Kidney (tissue), 14 donors: ENCODE results near the gene ADH1C. TPM values are rescaled to one million over a fixed set of nuclear protein-coding genes. Genes with fewer than 3 reads are reported as not detected.
"Not testable (repeated sequence)": the region's sequence is repeated elsewhere in the genome, so short reads cannot be mapped to it uniquely, and the experiment has no call there.

Experiments used
- DNase-seq, 5 donors: peaks; one replicate each; pipeline ENCODE4 v3.0.0-alpha.2; 2013 to 2020
- FAIRE-seq: peaks from 2 replicates; lab custom pipeline; 2012; peaks lifted over from hg19 to GRCh38; lab: Jason Lieb, UNC
- H3K27ac ChIP-seq, 2 donors: one replicate each; pipeline ENCODE4 v1.7.0; 2013; ENCODE audit warnings: low read depth in 2 of 2, low read length in 2 of 2, inconsistent platforms in 1 of 2
- H3K27me3 ChIP-seq: one replicate; pipeline ENCODE4 v1.7.1; 2013; ENCODE audit warnings: low read length, inconsistent platforms; ENCODE audit not compliant: control insufficient read depth, insufficient read depth
- H3K36me3 ChIP-seq, 3 donors: one replicate each; pipeline versions ENCODE4 v1.7.0 to v1.7.1; 2013; ENCODE audit warnings: low read length in 3 of 3, control low read depth in 1 of 3, inconsistent platforms in 1 of 3; ENCODE audit not compliant: insufficient read depth in 3 of 3, control insufficient read depth in 2 of 3
- H3K4me1 ChIP-seq, 3 donors: one replicate each; pipeline versions ENCODE4 v1.7.0 to v1.7.1; 2013; ENCODE audit warnings: low read length in 3 of 3, inconsistent platforms in 1 of 3, low read depth in 1 of 3; ENCODE audit not compliant: control insufficient read depth in 2 of 3, insufficient read depth in 2 of 3
- H3K4me3 ChIP-seq, 3 donors: one replicate each; pipeline versions ENCODE4 v1.7.0 to v1.8.1; 2013; ENCODE audit warnings: low read length in 3 of 3, control low read depth in 1 of 3, inconsistent platforms in 1 of 3
- H3K9ac ChIP-seq, 3 donors: one replicate each; pipeline versions ENCODE4 v1.7.0 to v1.7.1; 2013; ENCODE audit warnings: low read length in 3 of 3, control low read depth in 1 of 3, inconsistent platforms in 1 of 3
- H3K9me3 ChIP-seq, 3 donors: one replicate each; pipeline versions ENCODE4 v1.7.0 to v1.7.1; 2013; ENCODE audit warnings: low read length in 3 of 3, control low read depth in 1 of 3, inconsistent platforms in 1 of 3; ENCODE audit not compliant: control insufficient read depth in 2 of 3, insufficient read depth in 1 of 3
- intact Hi-C: fragments of 100-400 bp; cut with DNase I; formaldehyde crosslinking; loops from one replicate; pipeline ENCODE4 v1.11.1; 2022
- polyA plus RNA-seq: library from polyadenylated mRNA; stranded (reverse); fragments of 350-450 nt; fragmentation: Illumina TruSeq; extraction: RNeasy Lipid Tissue Mini Kit (QIAGEN cat#74804); gene quantifications from one replicate; pipeline ENCODE4 v1.2.3, GENCODE V29; 2014; ENCODE audit warnings: low read depth, low replicate concordance; ENCODE audit not compliant: insufficient read depth
- total RNA-seq: library from RNA; stranded (reverse); fragmentation: NEBNext Ultra II Directional; extraction: Animal tissue kit (Norgen Biotek cat#: 25700); gene quantifications from one replicate; pipeline ENCODE4 v1.2.1, GENCODE V29; 2021
- TF ChIP-seq, protein P1 (sequence below): IDR thresholded peaks from 3 replicates; pipeline ENCODE4 v1.5.1; 2012; ENCODE audit warnings: mild to moderate bottlenecking, moderate library complexity, borderline replicate concordance; ENCODE audit not compliant: insufficient read depth; ENCODE audit errors: extremely low read depth
- donor health status: control.
- donor health status: control.
- donor health status: control.
- donor health status: control.
- donor health status: control.
- donor health status: DM: yes; HTN: yes; CAD: no.
- donor health status: Normal renal cell carcinoma (clear cell type).

Gene ADH1C
- total and polyA plus RNA-seq, 2 donors from 2014 or later = 9.3 to 28.1 TPM

DNA sequence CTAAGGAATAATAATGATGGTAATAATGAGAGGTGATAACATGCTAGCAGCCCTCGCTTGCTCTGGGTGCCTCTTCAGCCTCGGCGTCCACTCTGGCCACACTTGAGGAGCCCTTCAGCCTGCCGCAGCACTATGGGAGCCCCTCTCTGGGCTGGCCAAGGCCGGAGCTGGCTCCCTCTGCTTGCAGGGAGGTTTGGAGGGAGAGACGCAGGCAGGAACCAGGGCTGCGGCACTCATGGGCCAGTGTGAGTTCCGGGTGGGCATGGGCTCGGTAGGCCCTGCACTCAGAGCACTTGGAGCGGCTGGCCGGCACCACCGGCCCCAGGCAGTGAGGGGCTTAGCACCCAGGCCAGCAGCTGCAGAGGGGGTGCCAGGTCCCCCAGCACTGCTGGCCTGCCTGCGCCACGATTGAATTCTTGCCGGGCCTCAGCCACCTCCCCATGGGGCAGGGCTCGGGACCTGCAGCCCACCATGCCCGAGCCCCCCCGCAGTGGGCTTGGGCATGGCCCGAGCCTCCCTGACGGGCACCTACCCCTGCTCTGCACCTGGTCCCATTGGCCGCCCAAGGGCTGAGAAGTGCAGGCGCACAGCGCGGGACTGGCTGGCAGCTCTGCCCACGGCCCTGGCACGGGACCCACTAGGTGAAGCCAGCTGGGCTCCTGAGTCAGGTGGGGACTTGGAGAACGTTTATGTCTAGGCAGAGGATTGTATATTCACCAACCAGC, 7.1 kb upstream of the ADH1C start:
- Histone ChIP-seq H3K27me3 (no peaks in the 10 kb centered on the region), H3K9ac (no peak overlapping the region), H3K27ac (no peak overlapping the region), H3K9me3 (no peaks in the 10 kb centered on the region), H3K4me1 (peaks cover 2 to 5% (median 3%) of the 10 kb centered on the region in 3 donors), H3K4me3 (no peak overlapping the region), H3K36me3 (no peaks in the 10 kb centered on the region)
- no peak for DNase-seq
- intact Hi-C loops = no loop called here
- FAIRE-seq = no peak
- TF ChIP-seq, protein P1, sequence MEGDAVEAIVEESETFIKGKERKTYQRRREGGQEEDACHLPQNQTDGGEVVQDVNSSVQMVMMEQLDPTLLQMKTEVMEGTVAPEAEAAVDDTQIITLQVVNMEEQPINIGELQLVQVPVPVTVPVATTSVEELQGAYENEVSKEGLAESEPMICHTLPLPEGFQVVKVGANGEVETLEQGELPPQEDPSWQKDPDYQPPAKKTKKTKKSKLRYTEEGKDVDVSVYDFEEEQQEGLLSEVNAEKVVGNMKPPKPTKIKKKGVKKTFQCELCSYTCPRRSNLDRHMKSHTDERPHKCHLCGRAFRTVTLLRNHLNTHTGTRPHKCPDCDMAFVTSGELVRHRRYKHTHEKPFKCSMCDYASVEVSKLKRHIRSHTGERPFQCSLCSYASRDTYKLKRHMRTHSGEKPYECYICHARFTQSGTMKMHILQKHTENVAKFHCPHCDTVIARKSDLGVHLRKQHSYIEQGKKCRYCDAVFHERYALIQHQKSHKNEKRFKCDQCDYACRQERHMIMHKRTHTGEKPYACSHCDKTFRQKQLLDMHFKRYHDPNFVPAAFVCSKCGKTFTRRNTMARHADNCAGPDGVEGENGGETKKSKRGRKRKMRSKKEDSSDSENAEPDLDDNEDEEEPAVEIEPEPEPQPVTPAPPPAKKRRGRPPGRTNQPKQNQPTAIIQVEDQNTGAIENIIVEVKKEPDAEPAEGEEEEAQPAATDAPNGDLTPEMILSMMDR = no peak

DNA sequence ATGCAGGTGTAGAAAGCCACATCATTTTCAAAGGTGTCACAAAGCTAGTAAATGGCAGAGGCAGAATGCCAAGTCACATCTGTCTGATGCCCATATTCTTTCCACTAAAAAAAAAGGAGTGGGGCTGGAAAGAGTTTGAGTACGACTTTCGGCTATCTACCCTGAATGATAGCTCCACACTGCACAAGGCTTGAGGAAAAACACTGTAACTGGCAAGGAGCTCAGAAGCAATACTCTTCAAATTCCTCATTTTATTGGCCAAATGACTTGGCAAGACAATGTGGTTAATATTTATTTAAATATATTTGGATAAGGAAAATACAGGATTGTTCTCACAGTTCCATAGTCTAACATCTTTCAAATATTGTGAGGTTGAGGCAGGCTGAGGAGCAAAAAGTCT, 5.4 kb upstream of the ADH1C start:
- Histone ChIP-seq H3K27me3 (no peaks in the 10 kb centered on the region), H3K36me3 (no peaks in the 10 kb centered on the region), H3K9me3 (no peaks in the 10 kb centered on the region), H3K27ac (no peak overlapping the region), H3K9ac (no peak overlapping the region), H3K4me1 (peaks cover 2 to 5% (median 5%) of the 10 kb centered on the region in 3 donors), H3K4me3 (no peak overlapping the region)
- DNase-seq (no peak), FAIRE-seq (no peak)
- TF ChIP-seq, protein P1 = no peak
- intact Hi-C loops = no loop called here

DNA sequence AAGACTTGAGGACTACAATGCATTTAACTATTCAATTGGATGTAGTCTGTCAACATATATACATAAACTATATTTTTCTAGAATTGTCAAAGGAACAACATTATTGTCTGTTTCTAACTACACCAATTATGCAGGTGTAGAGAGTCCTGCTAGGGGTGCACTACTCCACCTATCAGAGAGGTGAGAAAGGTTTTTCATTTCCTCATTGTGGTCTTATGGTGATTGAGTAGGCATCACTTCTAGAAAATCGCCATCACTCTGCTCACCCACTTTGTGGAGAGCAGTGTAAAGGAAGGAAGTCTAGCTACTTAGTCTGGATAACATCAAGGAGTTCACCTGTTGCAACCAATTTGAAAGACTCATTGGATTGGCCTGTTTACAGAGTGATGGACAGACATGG, 4.4 kb upstream of the ADH1C start:
- FAIRE-seq = no peak
- Histone ChIP-seq H3K4me1 (peaks cover 0 to 5% (median 0%) of the 10 kb centered on the region in 3 donors), H3K27ac (no peak overlapping the region), H3K9ac (no peak overlapping the region), H3K4me3 (no peak overlapping the region), H3K27me3 (no peaks in the 10 kb centered on the region), H3K9me3 (no peaks in the 10 kb centered on the region), H3K36me3 (no peaks in the 10 kb centered on the region)
- no peak for DNase-seq
- intact Hi-C loops = no loop called here
- TF ChIP-seq, protein P1 = no peak

GRCh38 chr4:99356149-99356548, 3.6 kb upstream of the ADH1C start:
- DNase-seq, H3K4me1 ChIP-seq, H3K4me3 ChIP-seq, H3K36me3 ChIP-seq, H3K27me3 ChIP-seq, FAIRE-seq, H3K9me3 ChIP-seq, H3K9ac ChIP-seq, intact Hi-C loops, H3K27ac ChIP-seq: not testable (repeated sequence)
